GM23338 (cell line): ENCODE results near the gene TNFRSF11A. TPM values are rescaled to one million over a fixed set of nuclear protein-coding genes. Genes with fewer than 3 reads are reported as not detected.
A peak's percentile ranks its signal among the peaks of the same experiment; 100 is the strongest.

ENCODE experiments used
- ATAC-seq: fragments of 200-7000 bp; cut with Tn5 transposase; 3 replicates; pipeline ENCODE4 v1.9.1; 2020
- DNase-seq: peaks from one replicate; pipeline ENCODE4 v3.0.0-alpha.2; 2015; ENCODE audit warnings: low spot score
- H2AFZ ChIP-seq: fragments of 200-600 bp; sonication (generic); 2 replicates; pipeline ENCODE4 v1.8.0; 2016; ENCODE audit warnings: antibody characterized with exemption, mild to moderate bottlenecking, moderate library complexity
- H3F3A ChIP-seq: fragments of 200-600 bp; sonication (generic); replicated peaks from 2 replicates; pipeline ENCODE4 v1.8.0; 2017; ENCODE audit warnings: antibody characterized with exemption, mixed run types, low read depth
- H3K27ac ChIP-seq: fragments of 200-600 bp; sonication (generic); 2 replicates; pipeline ENCODE4 v1.6.1; 2016; ENCODE audit warnings: low read depth
- H3K27me3 ChIP-seq: fragments of 200-600 bp; sonication (generic); 2 replicates; pipeline ENCODE4 v1.8.0; 2016; ENCODE audit warnings: mild to moderate bottlenecking, mixed run types, moderate library complexity; ENCODE audit not compliant: insufficient read depth
- H3K36me3 ChIP-seq: fragments of 200-600 bp; sonication (generic); 2 replicates; pipeline ENCODE4 v1.8.0; 2016; ENCODE audit warnings: mild to moderate bottlenecking; ENCODE audit not compliant: insufficient read depth
- H3K4me1 ChIP-seq: fragments of 200-600 bp; sonication (generic); 2 replicates; pipeline ENCODE4 v1.8.0; 2016; ENCODE audit warnings: mild to moderate bottlenecking, moderate library complexity; ENCODE audit not compliant: insufficient read depth
- H3K4me2 ChIP-seq: fragments of 200-600 bp; sonication (generic); 2 replicates; pipeline ENCODE4 v1.7.1; 2017; ENCODE audit warnings: mixed run types
- H3K4me3 ChIP-seq: fragments of 200-600 bp; sonication (generic); 2 replicates; pipeline ENCODE4 v1.6.1; 2016; ENCODE audit warnings: mixed run types
- H3K79me2 ChIP-seq: fragments of 200-600 bp; sonication (generic); replicated peaks from 2 replicates; pipeline ENCODE4 v1.8.0; 2017; ENCODE audit warnings: mild to moderate bottlenecking; ENCODE audit not compliant: insufficient read depth
- H3K9me2 ChIP-seq: fragments of 200-600 bp; sonication (generic); 2 replicates; pipeline ENCODE4 v1.8.0; 2017; ENCODE audit not compliant: insufficient read depth
- H4K20me1 ChIP-seq: fragments of 200-600 bp; sonication (generic); replicated peaks from 2 replicates; pipeline ENCODE4 v1.8.0; 2017; ENCODE audit warnings: mild to moderate bottlenecking; ENCODE audit not compliant: insufficient read depth
- H3K27ac Mint-ChIP-seq: 2 replicates; pipeline ENCODE4 v1.8.0; 2020; ENCODE audit warnings: inconsistent platforms, mild to moderate bottlenecking, moderate library complexity, mixed read lengths
- H3K27me3 Mint-ChIP-seq: 3 replicates; pipeline ENCODE4 v1.8.0; 2022; ENCODE audit warnings: low read depth, mild to moderate bottlenecking, moderate library complexity, mixed read lengths, inconsistent platforms; ENCODE audit not compliant: insufficient read depth, poor library complexity
- H3K36me3 Mint-ChIP-seq: 3 replicates; pipeline ENCODE4 v1.8.0; 2021; ENCODE audit warnings: low read depth, mild to moderate bottlenecking, inconsistent platforms, moderate library complexity, mixed read lengths
- H3K4me1 Mint-ChIP-seq: 3 replicates; pipeline ENCODE4 v1.8.0; 2020; ENCODE audit warnings: mild to moderate bottlenecking, inconsistent platforms, mixed read lengths
- H3K4me3 Mint-ChIP-seq: 3 replicates; pipeline ENCODE4 v1.8.0; 2021; ENCODE audit warnings: moderate library complexity, mild to moderate bottlenecking, inconsistent platforms, mixed read lengths
- H3K9me3 Mint-ChIP-seq: 3 replicates; pipeline ENCODE4 v1.8.0; 2020; ENCODE audit warnings: moderate library complexity, mild to moderate bottlenecking, inconsistent platforms, mixed read lengths
- CREB1 ChIP-seq: fragments of 250-450 bp; sonication (Bioruptor Pico); IDR thresholded peaks from 2 replicates; pipeline ENCODE4 v1.5.0; 2020; ENCODE audit warnings: low read depth, mild to moderate bottlenecking, moderate library complexity
- CTCF ChIP-seq, 2 experiments: fragments of 200-600 bp in 1 of 2; sonication (generic) in 1 of 2; conservative IDR thresholded peaks; 2 replicates each; pipeline versions ENCODE4 v1.5.1 to v1.6.1; 2016 to 2017; ENCODE audit warnings: antibody characterized with exemption in 2 of 2, low read depth in 2 of 2, mild to moderate bottlenecking in 2 of 2, moderate library complexity in 1 of 2
- ETS1 ChIP-seq: IDR thresholded peaks from 2 replicates; pipeline ENCODE4 v1.6.1; 2016; ENCODE audit warnings: antibody characterized with exemption
- EZH2 ChIP-seq: fragments of 200-600 bp; sonication (generic); IDR thresholded peaks from one replicate; pipeline ENCODE4 v1.8.0; 2017; ENCODE audit warnings: antibody characterized with exemption, mild to moderate bottlenecking, low read depth; ENCODE audit not compliant: unreplicated experiment
- EZH2phosphoT487 ChIP-seq: fragments of 200-600 bp; sonication (generic); IDR thresholded peaks from one replicate; pipeline ENCODE4 v1.8.1; 2018; ENCODE audit warnings: antibody characterized with exemption; ENCODE audit not compliant: unreplicated experiment
- JUNB ChIP-seq: IDR thresholded peaks from one replicate; pipeline ENCODE4 v1.6.1; 2016; ENCODE audit warnings: antibody characterized with exemption; ENCODE audit not compliant: unreplicated experiment
- NANOG ChIP-seq: IDR thresholded peaks from 2 replicates; pipeline ENCODE4 v1.6.1; 2016; ENCODE audit warnings: antibody characterized with exemption, borderline replicate concordance
- POLR2AphosphoS5 ChIP-seq: IDR thresholded peaks from 2 replicates; pipeline ENCODE4 v1.6.1; 2016; ENCODE audit warnings: antibody characterized with exemption, low read depth
- REST ChIP-seq: IDR thresholded peaks from one replicate; pipeline ENCODE4 v1.6.1; 2018; ENCODE audit warnings: antibody characterized with exemption; ENCODE audit not compliant: unreplicated experiment
- STAT1 ChIP-seq: IDR thresholded peaks from one replicate; pipeline ENCODE4 v1.6.1; 2016; ENCODE audit warnings: antibody characterized with exemption; ENCODE audit not compliant: unreplicated experiment
- ZNF114 ChIP-seq: fragments of 250-450 bp; sonication (Bioruptor Pico); IDR thresholded peaks from 2 replicates; pipeline ENCODE4 v1.5.0; 2020; ENCODE audit warnings: mild to moderate bottlenecking, moderate library complexity
- ZNF331 ChIP-seq: fragments of 250-450 bp; sonication (Bioruptor Pico); IDR thresholded peaks from 2 replicates; pipeline ENCODE4 v1.5.0; 2020; ENCODE audit warnings: low read depth, mild to moderate bottlenecking, moderate library complexity
- ZNF462 ChIP-seq: fragments of 250-450 bp; sonication (Bioruptor Pico); IDR thresholded peaks from 2 replicates; pipeline ENCODE4 v1.5.0; 2020; ENCODE audit warnings: mild to moderate bottlenecking, moderate library complexity
- polyA plus RNA-seq: library from polyadenylated mRNA; unstranded; fragments of >200 nt; fragmentation: Nextera tagmentation; extraction: Ambion mirVana; gene quantifications from 2 replicates; pipeline ENCODE4 v1.2.1, GENCODE V29; 2016
- total RNA-seq: library from RNA; depleted of rRNA; stranded (reverse); fragments of >200 nt; shearing (Covaris generic); gene quantifications from 2 replicates; pipeline ENCODE4 v1.2.3, GENCODE V29; 2014

Gene TNFRSF11A
- total and polyA plus RNA-seq, 2 experiments from 2014 or later: 3.8 to 7.3 TPM

- no peak overlapping the region for H3K27ac ChIP-seq
- no peak overlapping the region for H3K4me2 ChIP-seq
- ATAC-seq: no peak
- no peaks in the 10 kb centered on the region for H3K36me3 ChIP-seq
- no peak for DNase-seq
- 0 out of 2 replicates have a peak overlapping the region, but pooled peaks have one; percentile 14 for H2AFZ ChIP-seq
- Mint-ChIP-seq H3K4me1 (peaks cover 15% of the 10 kb centered on the region), H3K27me3 (peaks cover 1% of the 10 kb centered on the region), H3K9me3 (peaks cover 17% of the 10 kb centered on the region), H3K4me3 (no peak overlapping the region), H3K36me3 (peaks cover 10% of the 10 kb centered on the region), H3K27ac (no peak overlapping the region)
- H3K79me2 ChIP-seq: no peaks in the 10 kb centered on the region
- H3K9me2 ChIP-seq: peaks cover 17% of the 10 kb centered on the region
- TF ChIP-seq ZNF331 (CRISPR knock-in tag): no peak
- TF ChIP-seq REST: no peak
- TF ChIP-seq EZH2: no peak
- TF ChIP-seq NANOG: no peak
- no peak for TF ChIP-seq EZH2phosphoT487
- no peak for TF ChIP-seq JUNB
- TF ChIP-seq CTCF (conservative IDR thresholded peaks at IDR 0.05; ENCODE audit: low read depth in 2 of 2): no peak
- no peak for TF ChIP-seq ETS1
- no peak for TF ChIP-seq STAT1
- no peak for TF ChIP-seq POLR2AphosphoS5
- TF ChIP-seq ZNF114: no peak
- TF ChIP-seq ZNF462 (CRISPR knock-in tag): no peak
- no peak for TF ChIP-seq CREB1 (CRISPR knock-in tag)
- H3K27me3 ChIP-seq: no peaks in the 10 kb centered on the region
- peaks cover 34% of the 10 kb centered on the region for H3K4me1 ChIP-seq
- no peaks in the 10 kb centered on the region for H3F3A ChIP-seq
- no peak overlapping the region for H3K4me3 ChIP-seq
- H4K20me1 ChIP-seq: no peaks in the 10 kb centered on the region
Observed at GRCh38 chr18:62400916-62401315, 75.8 kb downstream of the TNFRSF11A start.
